ENCODE results near the gene PLEKHG4B.

The PLEKHG4B gene

DNA sequence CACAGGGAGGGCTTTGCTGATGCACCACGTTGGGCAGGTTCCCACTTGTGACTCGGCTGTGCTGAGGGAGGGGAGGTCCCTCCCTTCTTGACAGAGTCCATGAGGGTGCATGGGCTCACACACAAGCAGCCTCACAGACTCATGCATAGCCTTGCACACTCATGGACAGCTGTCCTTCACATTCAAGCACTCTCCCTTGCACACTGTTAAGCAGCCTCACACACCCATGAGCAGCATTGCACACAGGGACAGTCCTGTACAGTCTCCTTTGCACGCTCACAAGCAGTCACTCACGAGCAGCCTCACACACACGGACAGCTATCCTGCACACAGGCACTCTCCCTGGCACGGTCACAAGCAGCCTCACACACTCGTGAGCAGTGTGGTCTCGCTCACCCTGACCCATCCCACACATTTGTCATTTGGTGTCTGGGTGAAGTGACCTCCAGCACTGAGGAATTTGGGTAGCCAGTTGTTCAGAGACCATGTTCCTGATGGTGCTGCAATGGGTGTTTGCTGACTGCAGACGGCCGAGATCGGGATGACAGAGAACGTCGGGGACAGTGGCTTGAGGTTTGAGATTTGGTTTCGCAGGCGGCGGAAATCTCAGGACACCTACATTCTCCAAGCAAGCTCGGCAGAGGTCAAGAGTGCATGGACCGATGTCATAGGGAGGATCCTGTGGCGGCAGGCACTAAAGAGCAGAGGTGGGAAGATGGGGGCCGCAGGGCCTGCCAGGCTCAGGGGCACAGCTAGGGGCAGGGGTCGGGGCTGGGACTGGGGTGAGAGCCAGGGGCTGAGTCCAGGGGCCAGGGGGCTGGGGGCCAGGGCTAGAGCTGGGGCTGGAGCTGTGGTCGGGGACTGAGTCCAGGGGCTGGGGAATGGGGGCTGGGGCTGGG lies 81.7 kb downstream of the PLEKHG4B start:
- no peak for DNase-seq

DNA sequence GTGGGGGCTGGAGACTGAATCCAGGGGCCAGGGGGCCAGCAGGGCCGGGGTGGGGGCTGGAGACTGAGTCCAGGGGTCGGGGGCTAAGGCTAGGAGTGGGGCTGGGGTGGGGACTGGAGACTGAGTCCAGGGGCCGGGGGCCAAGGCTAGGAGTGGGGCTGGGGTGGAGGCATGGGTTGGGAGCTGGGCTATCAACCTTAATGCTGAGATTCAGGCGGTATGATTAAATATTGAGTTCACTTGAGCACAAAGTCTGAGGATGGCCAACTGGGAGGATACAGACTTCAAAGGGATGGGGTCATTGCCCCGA lies 82.3 kb downstream of the PLEKHG4B start:
- no peak for DNase-seq

DNA sequence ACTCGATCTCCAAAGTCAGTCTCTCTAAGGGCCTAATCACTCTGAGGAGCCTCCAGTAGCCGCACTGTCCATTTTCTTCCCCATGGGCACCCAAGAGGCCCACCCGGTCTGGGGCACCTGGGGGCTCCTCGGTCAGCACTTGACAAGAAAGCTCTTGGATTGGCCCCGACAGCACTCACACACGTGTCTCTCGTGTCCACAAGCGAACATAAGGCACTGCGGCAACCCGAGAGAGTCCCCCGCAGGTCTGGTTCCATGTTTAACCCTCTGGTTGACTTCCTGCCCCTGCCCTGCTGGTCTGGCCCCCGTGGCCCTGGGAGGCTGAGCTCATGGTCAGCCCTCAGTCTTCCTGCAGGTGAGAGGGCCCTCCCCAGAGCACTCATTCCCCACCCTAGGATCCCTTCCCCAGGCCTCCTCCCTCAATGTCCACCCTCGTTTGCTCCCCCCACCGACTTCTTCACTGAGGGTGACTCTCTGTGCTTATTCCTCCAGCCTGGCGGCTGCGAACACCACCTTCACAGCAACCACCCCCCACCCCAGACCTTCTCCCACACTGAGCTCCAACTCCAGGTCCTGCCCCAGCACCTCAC lies 83.0 kb downstream of the PLEKHG4B start:
- DNase-seq, result no peak

DNA sequence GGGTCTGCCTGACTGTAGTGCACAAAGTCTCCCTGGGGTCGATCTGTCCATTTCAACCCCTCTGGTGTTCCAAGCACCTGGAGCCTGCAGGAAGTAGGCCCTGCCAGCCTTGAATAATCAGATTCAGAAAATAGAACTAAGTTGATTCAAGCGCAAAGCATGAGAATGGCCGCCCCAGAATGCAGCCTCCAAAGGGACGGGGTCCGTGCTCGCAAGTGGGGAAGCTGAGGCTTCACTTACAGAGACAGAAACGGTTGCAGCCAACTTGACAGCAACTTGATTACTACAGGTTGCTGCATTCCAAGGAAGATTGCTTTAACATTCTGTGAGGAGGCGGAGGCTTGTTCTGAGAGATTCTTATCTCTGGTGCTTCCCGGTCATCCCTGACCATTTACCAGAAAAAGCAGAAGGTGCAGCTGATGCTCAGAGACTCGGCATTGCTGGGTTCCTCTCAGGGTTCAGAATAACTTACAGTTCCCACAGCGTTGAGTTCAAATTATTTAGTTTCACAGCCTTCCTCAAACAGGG lies 84.4 kb downstream of the PLEKHG4B start:
- no peak for DNase-seq

DNA sequence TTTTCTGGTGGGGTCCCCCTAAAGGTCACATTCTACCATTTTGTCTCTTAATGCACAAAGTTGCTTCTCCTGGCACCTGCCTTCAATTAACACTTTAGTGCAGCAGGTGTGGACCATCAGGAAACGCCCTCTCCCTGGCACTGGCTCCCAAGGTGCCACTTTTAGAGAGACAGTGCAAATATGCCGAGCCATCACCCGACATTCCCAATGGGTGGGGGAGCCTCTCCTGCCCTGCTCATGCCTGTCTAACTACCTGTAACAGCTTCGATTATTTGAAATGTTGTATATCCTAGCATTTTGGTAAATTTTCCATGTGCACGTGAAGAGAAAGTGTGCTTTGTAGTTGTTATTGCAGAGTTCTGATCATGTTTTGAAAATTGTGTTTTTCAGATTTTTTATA lies 86.1 kb downstream of the PLEKHG4B start:
- no peak for DNase-seq

DNA sequence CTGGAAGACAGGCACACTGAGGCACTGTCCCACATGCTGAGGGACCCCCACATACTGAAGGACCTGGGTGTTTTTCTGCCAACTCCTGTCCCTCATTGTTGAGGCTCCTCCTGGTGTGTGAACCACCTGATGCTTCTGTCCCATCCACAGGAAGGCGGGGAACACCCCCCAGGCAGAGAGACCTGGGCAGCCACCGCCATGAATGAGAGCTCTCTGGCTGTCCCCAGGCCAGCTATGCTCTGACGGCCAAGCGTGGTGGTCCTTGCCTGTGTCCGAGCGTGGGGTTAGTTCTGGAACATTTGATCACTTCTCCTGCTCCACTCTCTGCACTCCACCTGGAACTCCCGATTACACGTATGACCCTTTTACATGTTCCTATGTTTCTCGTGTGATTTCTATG lies 87.4 kb downstream of the PLEKHG4B start:
- DNase-seq, result no peak

DNA sequence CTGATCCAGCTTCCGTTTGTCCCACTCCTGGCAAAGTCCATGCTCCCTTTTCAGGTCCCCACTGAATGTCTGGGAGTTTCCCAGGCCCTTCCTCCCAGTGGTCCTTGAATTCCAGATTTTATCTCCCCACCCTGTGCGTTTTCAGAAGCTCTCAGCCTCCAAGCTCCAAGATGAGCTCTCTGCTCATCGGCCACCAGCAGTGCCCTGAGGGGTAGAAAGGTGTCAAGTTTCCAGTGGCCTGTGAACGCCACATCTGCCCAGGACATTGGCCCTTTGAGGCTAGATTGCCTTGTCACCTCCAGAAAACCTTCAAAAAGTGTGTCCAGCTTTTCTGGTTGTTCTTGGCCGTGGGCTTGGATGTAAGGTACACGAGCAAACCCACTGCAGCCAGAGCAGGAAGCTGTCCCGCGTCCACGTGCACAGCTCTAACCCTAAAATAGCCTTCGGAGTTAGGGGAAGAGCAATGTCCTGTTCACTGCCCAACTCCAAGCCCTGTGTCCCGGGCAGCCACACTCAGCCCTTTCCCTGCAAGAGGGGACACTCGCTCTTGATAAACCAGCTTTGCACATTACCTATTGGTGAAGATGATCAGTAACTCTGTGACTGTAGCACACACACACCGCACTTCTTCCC lies 88.4 kb downstream of the PLEKHG4B start:
- no peak for DNase-seq

DNA sequence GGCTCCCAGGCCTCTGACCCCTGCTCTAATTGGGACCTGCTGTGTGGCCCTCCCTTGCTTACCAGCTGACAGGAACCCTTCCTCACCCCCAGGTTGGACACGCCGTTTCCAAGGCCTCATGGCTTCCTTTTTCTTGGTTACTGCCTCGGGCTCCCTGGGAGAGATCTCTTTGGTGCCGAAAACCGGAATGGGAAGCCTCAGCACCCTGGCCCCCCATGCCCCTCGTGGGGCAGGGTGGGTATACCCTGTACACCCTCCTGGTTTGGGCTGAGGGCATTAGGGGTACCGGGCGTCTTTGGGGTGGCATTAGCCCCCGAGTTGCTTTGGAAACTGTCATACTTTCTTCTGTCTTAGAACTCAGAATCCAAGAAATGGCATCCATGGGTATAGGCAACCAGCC lies 89.2 kb downstream of the PLEKHG4B start:
- no peak for DNase-seq

DNA sequence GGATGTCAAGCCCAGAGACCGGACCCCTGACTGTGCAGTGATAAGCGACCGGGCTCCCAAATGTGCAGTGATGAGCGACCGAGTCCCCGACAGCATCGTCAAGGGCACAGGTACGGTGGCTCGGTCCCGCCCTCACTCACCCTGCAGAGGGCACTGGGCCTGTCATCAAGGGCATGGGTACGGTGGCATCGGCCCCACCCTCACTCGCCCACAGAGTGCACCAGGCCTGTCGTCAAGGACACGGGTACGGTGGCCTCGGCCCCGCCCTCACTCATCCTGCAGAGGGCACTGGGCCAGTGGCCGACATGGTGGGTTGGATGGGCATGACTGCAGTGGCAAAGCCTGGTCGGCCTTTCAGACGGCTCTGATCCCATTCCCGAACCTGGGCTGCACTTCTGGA lies 89.6 kb downstream of the PLEKHG4B start:
- DNase-seq, result no peak

DNA sequence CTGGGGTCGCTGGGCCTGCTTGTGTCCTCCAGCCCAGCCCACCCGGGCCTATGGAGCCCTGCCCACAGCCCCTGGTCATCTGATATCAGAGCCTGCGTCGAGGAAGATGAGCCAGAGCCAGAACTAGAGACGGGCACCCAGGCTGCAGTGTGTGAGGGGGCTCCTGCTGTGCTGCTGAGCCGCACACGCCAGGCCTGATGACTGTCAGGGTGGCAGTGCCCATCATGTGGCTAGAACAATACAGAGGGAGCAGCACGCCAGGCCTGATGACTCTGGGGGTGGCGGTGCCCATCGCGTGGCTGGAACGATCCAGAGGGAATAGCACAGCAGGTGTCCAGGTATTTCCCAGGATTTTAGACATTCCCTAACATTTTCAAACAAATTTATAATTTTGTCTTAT lies 90.2 kb downstream of the PLEKHG4B start:
- DNase-seq, result no peak

DNA sequence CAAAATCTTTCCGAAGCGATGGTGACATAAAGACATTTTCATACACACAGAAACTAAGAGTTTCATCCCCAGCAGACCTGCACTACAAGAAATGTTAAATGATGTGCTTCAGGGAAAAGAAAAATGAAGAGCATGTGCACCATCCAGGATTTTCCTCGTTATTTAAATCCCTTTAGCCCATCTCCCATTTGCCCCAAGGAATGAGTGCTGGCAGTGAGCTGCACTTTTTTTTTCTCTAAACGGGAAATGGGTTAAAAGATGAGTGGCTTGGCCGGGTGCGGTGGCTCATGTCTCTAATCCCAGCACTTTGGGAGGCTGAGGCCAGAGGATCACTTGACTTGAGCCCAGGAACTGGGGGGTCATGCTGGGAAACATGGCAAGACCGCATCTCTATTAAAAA lies 92.5 kb downstream of the PLEKHG4B start:
- DNase-seq, result no peak

DNA sequence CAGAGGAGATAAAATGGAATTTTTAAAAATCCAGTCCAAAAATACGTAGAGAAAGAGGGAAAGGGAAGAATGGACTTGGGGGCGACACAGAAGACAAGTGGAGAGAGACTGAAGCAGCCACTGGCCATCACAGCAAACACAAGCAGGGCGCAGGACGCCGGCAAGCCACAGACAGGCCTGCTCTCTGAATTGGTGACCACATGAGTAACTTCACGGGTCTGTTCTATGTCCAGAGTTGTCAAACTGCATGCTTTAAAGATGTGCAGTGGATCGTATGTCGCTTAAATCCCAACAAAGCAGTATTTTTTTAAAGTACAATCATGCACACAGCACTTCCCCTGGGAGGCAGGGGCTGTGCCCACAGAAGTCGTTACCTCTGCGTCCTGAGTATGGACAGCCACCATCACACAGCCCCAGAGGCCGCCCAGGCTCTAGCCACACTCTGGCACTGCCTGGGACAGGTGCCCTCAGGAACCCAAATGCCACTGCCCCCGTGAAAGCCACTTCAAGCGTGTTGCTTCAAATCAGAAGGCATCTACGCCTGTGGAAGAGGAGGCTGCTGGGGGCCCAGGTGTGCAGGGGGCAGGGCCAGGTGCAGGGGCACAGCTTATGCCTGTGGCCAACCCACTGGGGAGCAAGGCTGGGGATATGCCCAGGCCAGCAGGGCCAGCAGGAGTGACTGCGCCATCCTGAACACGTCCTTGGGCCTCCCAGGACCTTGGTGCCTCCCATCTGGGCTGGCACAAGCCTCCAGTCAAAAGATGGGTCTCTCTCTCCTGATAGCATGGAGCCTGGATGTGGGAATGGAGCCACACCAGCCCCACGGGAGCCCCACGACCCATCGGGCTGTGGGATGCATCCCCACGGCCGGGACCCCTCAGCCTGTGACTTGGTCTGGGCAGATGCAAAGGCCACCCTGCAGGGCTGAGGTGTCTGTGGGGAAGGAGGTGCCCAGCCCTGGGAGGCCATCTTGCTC lies 93.4 kb downstream of the PLEKHG4B start:
- DNase-seq, result no peak

DNA sequence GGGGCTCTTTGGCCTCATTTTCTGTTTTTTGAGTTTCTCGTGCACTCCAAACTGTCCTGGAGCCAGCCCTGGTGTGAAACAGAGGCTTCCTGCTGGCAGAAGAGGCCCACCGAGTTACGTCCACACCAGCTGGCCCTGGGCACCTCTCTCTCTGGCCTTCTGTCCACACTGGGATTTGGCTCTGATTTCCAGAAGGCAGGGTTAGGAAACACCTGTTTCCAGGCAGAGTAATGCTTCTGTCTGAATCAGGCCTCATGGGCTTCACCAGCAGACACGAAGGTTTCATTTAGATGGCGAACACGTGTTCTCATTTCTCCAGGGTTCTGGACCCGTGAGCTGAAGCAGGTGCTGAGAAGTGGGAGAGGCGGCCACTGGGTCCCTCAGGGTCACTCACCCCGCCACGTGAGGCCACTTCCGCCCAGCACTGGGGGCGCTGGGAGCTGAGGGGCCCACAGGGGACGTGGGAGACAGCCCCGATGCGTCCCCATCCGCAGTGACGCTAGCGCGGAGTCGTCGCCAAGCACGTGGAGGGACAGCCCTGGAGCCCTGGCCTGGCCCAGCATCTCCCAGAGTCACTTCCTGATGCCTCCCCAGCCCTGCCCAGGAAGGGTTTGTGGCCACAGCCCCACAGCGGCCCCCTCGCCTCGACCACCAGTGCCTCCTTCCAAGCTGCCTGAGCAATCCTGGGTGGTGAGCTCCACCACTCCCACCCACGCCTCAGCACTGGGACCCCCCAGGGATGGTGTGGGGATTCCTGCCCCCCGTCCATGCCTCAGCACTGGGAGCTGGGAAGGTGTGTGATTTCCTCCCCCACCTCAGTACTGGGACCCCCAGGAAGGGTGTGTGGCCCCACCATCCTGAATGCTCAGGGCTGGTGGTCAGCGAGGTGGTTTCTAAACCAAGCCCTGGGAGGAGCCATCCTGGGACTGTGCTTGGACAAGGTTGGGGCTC lies 94.4 kb downstream of the PLEKHG4B start:
- DNase-seq, result no peak

DNA sequence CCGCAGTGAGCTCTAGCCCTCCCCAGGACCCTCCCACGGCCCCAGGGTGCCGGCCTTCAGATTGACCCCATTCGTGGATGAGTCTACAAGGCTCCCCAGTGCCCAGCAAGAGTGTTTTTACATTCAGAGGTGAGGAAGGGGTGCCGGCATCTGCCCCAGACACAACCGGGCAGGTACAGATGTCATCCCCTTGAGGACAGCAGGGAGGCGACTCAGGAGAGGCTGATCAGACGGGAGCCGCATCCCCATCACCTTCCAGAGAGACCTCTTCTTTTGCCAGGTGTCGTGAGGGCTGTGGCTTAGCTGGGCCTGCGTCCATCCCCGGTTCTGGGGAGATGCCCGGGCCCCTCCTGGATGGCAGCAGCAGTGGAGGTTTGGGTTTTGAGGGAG lies 95.1 kb downstream of the PLEKHG4B start:
- no peak for DNase-seq

DNA sequence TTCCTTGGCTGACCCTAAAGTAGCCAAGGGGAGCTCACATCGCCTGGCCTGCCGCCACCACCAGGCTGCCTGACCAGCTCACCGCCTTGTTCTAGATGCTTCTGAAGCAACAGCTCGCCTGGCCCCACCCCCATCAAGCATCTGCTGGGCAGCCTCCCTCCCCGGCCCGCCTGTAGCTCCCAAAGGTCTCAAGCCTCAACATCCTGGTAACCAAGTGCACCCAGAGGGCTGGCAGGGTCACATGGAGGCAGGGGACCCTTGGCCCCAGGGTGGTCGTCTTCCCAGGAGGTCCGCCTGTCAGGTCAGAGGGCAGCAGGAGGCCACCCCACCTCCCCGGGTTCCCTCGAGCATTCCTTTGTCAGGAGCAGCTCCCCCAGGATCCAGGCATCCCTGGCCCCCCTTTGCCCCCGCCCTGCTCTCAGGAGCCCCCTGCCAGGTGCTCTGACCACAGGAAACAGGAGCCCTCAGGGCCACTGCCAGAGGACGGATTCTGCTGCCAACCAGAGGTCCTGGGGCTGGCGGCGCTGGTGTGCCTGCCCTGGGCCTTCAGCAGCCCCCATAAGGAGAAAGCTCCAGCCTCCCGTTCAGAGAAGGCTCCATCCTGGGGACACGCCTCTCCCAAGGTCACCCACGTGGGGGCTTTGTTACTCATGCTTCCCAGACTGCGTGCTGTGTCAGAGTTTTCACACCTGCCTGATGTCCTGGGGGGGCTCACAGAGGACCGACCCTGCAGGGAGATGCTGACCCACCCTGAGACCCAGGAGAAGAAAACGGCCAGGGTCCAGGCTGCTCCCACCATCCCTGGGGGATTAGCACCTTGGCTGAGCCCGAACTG lies 95.9 kb downstream of the PLEKHG4B start:
- DNase-seq, result no peak

DNA sequence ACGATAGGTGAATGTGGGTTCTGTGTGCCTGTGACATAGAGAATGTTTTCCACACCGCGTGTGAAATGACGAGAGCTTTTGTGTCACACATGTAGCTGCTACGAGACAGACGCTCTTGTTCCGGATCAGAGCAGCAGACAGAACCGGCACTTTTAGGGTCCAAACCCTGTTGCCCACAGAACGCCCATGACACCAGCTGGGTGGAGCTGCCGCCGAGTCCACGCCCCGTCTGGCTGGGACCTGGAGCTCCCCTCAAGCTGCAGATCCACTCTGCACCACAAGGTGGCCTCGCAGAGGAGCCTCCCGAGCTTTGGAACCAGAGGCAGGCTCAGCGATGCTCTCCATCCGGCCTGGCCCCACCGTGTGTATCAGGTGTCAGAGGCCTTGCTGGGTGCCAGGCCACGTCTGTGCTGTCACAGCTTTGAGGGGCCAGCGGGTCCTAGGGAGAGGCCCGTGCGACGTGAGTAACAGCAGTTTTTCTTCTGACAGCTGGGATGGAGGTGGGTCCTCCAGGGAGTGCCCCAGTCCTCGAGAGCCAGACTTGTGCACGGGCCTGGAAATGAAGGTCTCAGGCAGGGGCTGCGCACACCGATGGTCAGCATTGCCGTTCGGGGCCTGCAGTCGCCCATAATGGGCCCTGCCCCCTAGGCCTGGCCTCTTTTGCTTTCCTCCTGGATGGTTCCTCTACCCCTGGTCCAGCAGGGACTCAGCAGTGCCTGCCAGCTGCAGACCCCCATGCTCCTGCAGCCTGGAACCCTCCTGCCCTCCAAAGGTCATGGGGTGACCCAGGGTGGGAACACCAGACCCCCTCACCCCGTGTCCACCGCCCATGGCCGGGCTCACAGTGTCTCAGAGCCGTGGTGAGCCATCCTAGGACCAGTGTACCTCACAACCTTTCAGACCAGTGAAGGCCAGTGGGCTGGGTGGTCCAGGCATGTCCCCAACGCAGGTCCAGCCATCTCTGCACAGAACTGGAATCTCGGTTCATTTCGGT lies 96.8 kb downstream of the PLEKHG4B start:
- peak; percentile 56 to 84 (median 78) for DNase-seq

DNA sequence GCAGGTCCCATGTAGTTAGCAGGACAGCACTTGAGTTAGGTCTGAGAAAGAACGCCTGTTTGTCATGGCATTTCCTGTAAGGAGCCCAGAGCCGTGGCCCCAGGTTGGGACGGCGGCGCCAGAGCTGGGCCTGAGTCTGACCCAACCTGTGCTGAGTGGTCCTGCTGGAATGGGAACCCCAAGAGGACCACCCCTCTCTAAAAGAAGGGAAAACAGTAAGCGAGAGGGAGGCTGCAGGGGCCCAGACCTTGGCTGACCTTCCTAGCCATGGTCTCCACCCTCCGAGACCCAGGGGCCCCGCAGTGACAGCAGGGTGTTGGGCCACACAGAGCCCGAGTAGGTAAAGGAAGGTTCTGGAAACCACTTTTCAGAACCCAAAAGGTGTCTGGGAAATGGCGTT lies 97.5 kb downstream of the PLEKHG4B start:
- DNase-seq, result no peak

DNA sequence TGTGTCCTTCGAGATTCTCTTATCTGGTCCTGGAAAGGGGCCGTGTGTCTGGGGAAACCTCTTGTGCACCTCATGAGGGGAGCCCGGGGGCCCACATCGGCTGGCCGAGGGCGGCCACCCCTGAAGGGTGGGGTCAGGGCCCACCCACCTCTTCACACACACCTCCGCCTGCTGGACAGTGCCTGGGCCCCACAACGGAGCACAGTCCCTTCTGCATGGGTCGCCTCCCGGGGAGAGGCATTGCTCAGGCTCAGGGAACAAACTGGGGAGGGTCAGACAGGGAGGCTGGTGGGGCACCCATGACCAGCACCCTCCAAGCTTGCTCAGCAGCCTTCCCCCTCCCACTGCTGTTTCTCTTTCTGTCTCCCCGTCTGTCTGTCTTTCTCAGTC lies 98.0 kb downstream of the PLEKHG4B start:
- no peak for DNase-seq

DNA sequence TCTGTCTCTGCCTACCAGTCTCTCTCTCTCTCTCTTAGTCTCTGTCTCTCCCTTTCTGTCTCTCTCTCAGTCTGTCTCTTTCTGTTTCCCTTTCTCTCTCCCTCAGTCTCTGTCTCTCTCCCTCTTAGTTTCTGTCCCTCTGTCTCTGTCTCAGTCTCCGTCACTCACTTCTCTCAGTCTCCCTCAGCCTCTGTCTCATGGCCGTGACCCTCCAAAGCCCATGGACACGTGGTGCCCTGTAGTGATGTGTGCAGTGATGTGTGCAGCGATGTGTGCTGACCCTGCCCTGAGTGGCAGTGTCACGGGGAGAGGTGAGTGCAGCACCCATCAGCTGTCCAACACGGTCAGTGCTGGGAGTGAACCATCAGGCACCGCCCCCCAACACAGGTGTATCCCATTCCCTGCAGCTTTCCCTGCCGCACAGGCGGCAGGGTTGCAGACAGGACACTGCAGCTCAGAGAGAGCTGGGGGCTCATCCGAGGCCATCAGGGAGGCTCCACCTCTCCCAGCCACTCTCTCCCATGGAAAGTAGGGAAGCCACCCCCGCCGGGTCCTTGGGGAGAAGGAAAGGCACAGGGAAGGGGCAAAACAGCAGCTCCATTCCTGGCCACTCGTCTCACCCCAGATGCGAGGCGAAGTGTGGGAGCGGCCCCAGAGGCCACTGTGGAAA lies 98.5 kb downstream of the PLEKHG4B start:
- DNase-seq, result no peak
